ENCODE measurements around the gene SLC2A3.
"Not testable (repeated sequence)": the region's sequence is repeated elsewhere in the genome, so short reads cannot be mapped to it uniquely, and the experiment has no call there.

SLC2A3 gene

GRCh38 chr12:7915661-7916403 is 20.2 kb downstream of the SLC2A3 start:
- DNase-seq, result peak; percentile 12

- not testable (repeated sequence) for DNase-seq
Measured at GRCh38 chr12:7910106-7910505, 25.9 kb downstream of the SLC2A3 start.

- peak; percentile 17 for DNase-seq
Measured at GRCh38 chr12:7907009-7907408, 29.0 kb downstream of the SLC2A3 start.

GRCh38 chr12:7906303-7906702 is 29.7 kb downstream of the SLC2A3 start:
- not testable (repeated sequence) for DNase-seq

- DNase-seq, result not testable (repeated sequence)
Measured at GRCh38 chr12:7905600-7906125, 30.3 kb downstream of the SLC2A3 start.

- no peak for DNase-seq
Measured at GRCh38 chr12:7905071-7905470, 30.9 kb downstream of the SLC2A3 start.

- not testable (repeated sequence) for DNase-seq
Measured at GRCh38 chr12:7902416-7902815, 33.6 kb downstream of the SLC2A3 start.

GRCh38 chr12:7899755-7900154 is 36.2 kb downstream of the SLC2A3 start:
- no peak for DNase-seq

- DNase-seq, result not testable (repeated sequence)
Measured at GRCh38 chr12:7896726-7897125, 39.3 kb downstream of the SLC2A3 start.

- DNase-seq, result no peak
Measured at GRCh38 chr12:7892186-7892980, 43.6 kb downstream of the SLC2A3 start.

GRCh38 chr12:7884689-7885088 is 51.3 kb downstream of the SLC2A3 start:
- no peak for DNase-seq

GRCh38 chr12:7881736-7882120 is 54.3 kb downstream of the SLC2A3 start:
- not testable (repeated sequence) for DNase-seq

- not testable (repeated sequence) for DNase-seq
Measured at GRCh38 chr12:7880952-7881735, 54.8 kb downstream of the SLC2A3 start.

GRCh38 chr12:7879246-7879645 is 56.7 kb downstream of the SLC2A3 start:
- no peak for DNase-seq

- no peak for DNase-seq
Measured at GRCh38 chr12:7877420-7877819, 58.6 kb downstream of the SLC2A3 start.

- no peak for DNase-seq
Measured at GRCh38 chr12:7872566-7873319, 63.2 kb downstream of the SLC2A3 start, which contains the start of gene SLC2A14. TSS of gene SLC2A14 (minus strand) at chr12:7872915. CDS start at chr12:7869880, 3,035 bp downstream.

- DNase-seq, result no peak
Measured at GRCh38 chr12:7870335-7870734, 65.7 kb downstream of the SLC2A3 start.

Data from CD4-positive, alpha-beta T cell treated with Interleukin-17A for 4 hours (primary cell).